Right lobe of liver (tissue), 4 donors: ENCODE measurements around the gene ATF7.

Experiments
- POLR2A ChIP-seq: fragments of 450-650 bp; IDR thresholded peaks from one replicate; pipeline ENCODE4 v1.6.1; 2017; ENCODE audit warnings: antibody characterized with exemption, mild to moderate bottlenecking
- TF ChIP-seq, protein P1 (sequence below), 4 donors: fragments of 200-600 bp in 3 of 4; fragments of 450-650 bp in 1 of 4; IDR thresholded peaks; one replicate each; pipeline versions ENCODE4 v1.5.1 to v1.8.0; 2016 to 2022; ENCODE audit warnings: antibody characterized with exemption in 4 of 4, mild to moderate bottlenecking in 2 of 4
- donor health status: DM: no; HTN: no; CAD: no.
- donor health status: DM: no; HTN: no; CAD: no.
- donor health status: DM: no; HTN: yes; CAD: no.

DNA sequence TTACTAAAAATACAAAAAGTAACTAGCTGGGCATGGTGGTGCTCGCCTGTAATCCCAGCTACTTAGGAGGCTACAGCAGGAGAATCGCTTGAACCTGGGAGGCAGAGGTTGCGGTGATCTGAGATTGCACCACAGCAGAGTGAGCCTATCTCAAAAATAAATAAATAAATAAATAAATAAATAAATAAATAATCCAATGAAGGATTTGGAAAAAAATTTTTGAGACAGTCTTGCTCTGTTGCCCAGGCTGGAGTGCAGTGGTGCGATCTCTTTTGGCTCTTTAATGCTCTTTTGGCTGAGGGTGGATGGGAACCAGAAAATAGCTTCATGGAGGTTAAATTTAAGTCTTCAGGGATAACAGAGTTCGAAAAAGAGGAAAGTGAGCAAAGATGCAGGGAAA, 38.0 kb upstream of the ATF7 start:
- TF ChIP-seq, protein P1, sequence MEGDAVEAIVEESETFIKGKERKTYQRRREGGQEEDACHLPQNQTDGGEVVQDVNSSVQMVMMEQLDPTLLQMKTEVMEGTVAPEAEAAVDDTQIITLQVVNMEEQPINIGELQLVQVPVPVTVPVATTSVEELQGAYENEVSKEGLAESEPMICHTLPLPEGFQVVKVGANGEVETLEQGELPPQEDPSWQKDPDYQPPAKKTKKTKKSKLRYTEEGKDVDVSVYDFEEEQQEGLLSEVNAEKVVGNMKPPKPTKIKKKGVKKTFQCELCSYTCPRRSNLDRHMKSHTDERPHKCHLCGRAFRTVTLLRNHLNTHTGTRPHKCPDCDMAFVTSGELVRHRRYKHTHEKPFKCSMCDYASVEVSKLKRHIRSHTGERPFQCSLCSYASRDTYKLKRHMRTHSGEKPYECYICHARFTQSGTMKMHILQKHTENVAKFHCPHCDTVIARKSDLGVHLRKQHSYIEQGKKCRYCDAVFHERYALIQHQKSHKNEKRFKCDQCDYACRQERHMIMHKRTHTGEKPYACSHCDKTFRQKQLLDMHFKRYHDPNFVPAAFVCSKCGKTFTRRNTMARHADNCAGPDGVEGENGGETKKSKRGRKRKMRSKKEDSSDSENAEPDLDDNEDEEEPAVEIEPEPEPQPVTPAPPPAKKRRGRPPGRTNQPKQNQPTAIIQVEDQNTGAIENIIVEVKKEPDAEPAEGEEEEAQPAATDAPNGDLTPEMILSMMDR (IDR thresholded peaks at IDR 0.05) = no peak
- TF ChIP-seq POLR2A = no peak
